Stimulated activated naive B cell treated with anti-CD40 and anti-IgM and Interleukin-4, amounts not matched to agents 10 μg/mL and 1 μg/mL and 100 μg/mL, for 72 hours (primary cell): ENCODE data around the gene ATE1.
"Not testable (repeated sequence)": the region's sequence is repeated elsewhere in the genome, so short reads cannot be mapped to it uniquely, and the experiment has no call there.

Experiments used
- ATAC-seq, 2 donors: fragments of 150-1000 bp; cut with Tn5 transposase; replicated peaks; 2 replicates each; pipeline ENCODE4 v1.10.0; 2021; ENCODE audit warnings: moderate library complexity in 1 of 2
- DNase-seq: peaks from one replicate; pipeline ENCODE4 v3.0.0; 2021
- H3K27ac Mint-ChIP-seq: one replicate; pipeline ENCODE4 v1.8.0; 2022; ENCODE audit warnings: mild to moderate bottlenecking, mixed read lengths
- H3K27me3 Mint-ChIP-seq, 2 donors: one replicate each; pipeline ENCODE4 v1.8.0; 2022; ENCODE audit warnings: mixed read lengths in 2 of 2
- H3K36me3 Mint-ChIP-seq, 2 donors: one replicate each; pipeline ENCODE4 v1.8.0; 2022; ENCODE audit warnings: mixed read lengths in 2 of 2, mild to moderate bottlenecking in 1 of 2
- H3K4me1 Mint-ChIP-seq, 2 donors: one replicate each; pipeline ENCODE4 v1.8.0; 2022; ENCODE audit warnings: mixed read lengths in 2 of 2, mild to moderate bottlenecking in 1 of 2
- H3K4me3 Mint-ChIP-seq, 2 donors: one replicate each; pipeline ENCODE4 v1.8.0; 2022; ENCODE audit warnings: mild to moderate bottlenecking in 2 of 2, mixed read lengths in 2 of 2, moderate library complexity in 1 of 2
- H3K9me3 Mint-ChIP-seq, 2 donors: one replicate each; pipeline ENCODE4 v1.8.0; 2022; ENCODE audit warnings: mixed read lengths in 2 of 2, mild to moderate bottlenecking in 1 of 2

The ATE1 gene

DNA sequence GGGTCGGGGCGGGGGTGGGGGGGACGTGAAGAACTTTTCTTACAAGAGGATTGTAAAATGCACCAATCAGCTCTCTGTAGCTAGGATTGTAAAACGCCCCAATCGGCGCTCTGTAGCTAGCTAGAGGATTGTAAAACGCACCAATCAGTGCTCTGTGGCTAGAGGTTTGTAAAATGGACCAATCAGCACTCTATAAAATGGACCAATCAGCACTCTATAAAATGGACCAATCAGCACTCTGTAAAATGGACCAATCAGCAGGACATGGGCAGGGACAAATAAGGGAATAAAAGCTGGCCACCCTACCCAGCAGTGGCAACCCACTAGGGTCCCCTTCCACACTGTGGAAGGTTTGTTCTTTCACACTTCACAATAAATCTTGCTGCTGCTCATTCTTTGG is 9.0 kb downstream of the ATE1 start:
- not testable (repeated sequence) for DNase-seq, H3K27me3 Mint-ChIP-seq

DNA sequence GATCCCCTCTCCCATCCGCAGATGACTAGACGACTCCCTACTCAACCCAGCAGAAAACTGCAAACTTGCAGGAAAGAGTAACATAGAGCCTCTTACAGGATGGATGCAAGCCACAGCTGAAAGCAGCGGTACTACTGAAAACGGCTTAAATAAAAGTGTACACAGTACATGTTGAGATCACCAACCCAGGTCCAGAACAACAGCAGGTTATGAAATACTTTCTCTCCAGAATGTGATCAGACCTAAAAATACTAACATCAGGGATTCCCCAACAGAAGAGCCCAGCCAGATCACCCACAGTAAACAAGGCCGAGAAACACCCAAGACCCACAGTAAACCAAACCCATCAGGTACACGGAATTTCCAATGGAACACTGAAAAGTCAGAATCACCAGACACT is 13.2 kb downstream of the ATE1 start:
- Mint-ChIP-seq H3K27ac (peak overlapping the region; percentile 26), H3K4me3 (no peak overlapping the region)

More for the DNA sequence above, 9.0 kb downstream of the ATE1 start:
- H3K27ac Mint-ChIP-seq, H3K4me3 Mint-ChIP-seq, ATAC-seq, H3K9me3 Mint-ChIP-seq: not testable (repeated sequence)
- H3K4me1 Mint-ChIP-seq = peaks cover 7 to 13% of the 10 kb centered on the region in 2 donors
- peaks cover 24 to 37% of the 10 kb centered on the region in 2 donors for H3K36me3 Mint-ChIP-seq

DNA sequence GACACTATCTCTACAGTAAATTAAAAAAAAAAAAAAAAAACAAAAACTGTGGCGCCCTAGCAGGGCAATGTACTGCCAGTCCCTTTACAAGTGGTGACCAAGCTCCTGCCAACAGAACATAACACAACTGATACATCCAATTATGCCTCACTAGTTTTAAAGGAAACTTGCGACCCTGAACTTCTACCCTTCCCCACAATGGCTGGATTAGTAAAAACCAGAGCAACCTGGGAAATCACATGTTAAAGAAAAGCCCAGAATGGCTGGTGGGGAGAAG is 16.5 kb downstream of the ATE1 start:
- no peaks in the 10 kb centered on the region for H3K9me3 Mint-ChIP-seq
- H3K4me3 Mint-ChIP-seq = no peak overlapping the region
- DNase-seq (no peak), ATAC-seq (no peak)
- no peak overlapping the region for H3K27ac Mint-ChIP-seq
- peaks cover 30 to 42% of the 10 kb centered on the region in 2 donors for H3K36me3 Mint-ChIP-seq
- H3K27me3 Mint-ChIP-seq = no peaks in the 10 kb centered on the region
- H3K4me1 Mint-ChIP-seq = peaks cover 8 to 12% of the 10 kb centered on the region in 2 donors

More for the DNA sequence above, 13.2 kb downstream of the ATE1 start:
- peaks cover 23 to 38% of the 10 kb centered on the region in 2 donors for H3K36me3 Mint-ChIP-seq
- DNase-seq = no peak
- H3K9me3 Mint-ChIP-seq = no peaks in the 10 kb centered on the region
- ATAC-seq = no peak
- H3K27me3 Mint-ChIP-seq = no peaks in the 10 kb centered on the region
- peaks cover 11 to 12% of the 10 kb centered on the region in 2 donors for H3K4me1 Mint-ChIP-seq

DNA sequence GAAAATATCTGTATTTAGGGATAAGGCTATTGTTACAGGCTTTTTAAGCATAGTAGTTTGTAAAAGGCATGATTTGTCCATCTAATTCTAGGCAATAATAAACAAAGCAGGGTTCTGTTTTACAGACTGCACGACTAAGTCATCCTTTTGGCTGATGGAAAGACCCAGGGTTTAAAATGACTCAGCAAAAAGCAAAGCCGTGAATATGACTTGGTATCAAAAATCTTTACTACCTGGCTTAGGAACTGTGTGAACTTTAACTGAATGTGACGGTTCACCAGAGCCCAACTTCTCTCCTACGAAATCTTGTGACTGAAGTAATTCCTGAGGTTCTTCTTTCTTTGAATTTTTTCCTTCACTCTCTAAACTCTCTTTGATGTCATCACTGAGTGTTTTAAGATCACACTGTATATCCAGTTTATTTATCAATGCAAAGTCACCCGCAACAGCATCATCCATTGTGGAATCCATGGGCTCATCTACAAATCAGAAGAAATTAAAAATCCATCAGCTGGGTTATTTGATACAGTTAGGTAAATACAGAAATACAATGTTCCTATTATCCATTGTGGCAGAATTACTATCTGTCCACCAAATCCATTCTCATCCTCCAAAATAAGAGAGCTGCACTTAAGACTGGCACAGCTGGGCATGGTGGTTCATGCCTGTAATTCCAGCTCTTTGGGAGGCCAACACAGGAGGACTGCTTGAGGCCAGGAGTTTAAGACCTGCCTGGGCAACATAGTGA is 17.0 kb downstream of the ATE1 start:
- Mint-ChIP-seq H3K36me3 (peaks cover 30 to 42% of the 10 kb centered on the region in 2 donors), H3K4me3 (no peak overlapping the region), H3K9me3 (no peaks in the 10 kb centered on the region), H3K4me1 (peaks cover 8 to 12% of the 10 kb centered on the region in 2 donors), H3K27me3 (no peaks in the 10 kb centered on the region), H3K27ac (peak overlapping the region; percentile 86)
- DNase-seq = no peak
- ATAC-seq = no peak

DNA sequence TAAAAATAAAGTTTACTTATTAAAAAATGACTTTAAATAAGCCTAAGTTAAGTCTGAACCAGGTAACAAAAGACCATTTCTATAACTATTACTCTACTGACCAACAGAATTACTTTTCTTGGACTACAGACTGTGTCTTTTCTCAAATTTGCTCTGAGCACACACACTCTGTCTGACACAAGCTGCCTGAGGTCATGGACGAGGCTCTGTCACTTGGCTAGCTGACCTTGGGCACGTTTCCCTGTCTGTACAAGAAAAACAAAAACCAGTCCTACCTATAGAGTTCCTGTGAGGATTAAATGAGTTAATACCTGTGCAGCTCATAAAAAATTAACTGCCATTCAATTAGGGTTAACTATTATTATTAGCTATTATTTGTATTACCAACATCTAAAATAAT is 22.9 kb downstream of the ATE1 start:
- DNase-seq = no peak
- Mint-ChIP-seq H3K36me3 (peaks cover 17 to 30% of the 10 kb centered on the region in 2 donors), H3K9me3 (no peaks in the 10 kb centered on the region), H3K4me3 (no peak overlapping the region), H3K27ac (no peak overlapping the region), H3K27me3 (no peaks in the 10 kb centered on the region), H3K4me1 (no peaks in the 10 kb centered on the region)
- no peak for ATAC-seq

DNA sequence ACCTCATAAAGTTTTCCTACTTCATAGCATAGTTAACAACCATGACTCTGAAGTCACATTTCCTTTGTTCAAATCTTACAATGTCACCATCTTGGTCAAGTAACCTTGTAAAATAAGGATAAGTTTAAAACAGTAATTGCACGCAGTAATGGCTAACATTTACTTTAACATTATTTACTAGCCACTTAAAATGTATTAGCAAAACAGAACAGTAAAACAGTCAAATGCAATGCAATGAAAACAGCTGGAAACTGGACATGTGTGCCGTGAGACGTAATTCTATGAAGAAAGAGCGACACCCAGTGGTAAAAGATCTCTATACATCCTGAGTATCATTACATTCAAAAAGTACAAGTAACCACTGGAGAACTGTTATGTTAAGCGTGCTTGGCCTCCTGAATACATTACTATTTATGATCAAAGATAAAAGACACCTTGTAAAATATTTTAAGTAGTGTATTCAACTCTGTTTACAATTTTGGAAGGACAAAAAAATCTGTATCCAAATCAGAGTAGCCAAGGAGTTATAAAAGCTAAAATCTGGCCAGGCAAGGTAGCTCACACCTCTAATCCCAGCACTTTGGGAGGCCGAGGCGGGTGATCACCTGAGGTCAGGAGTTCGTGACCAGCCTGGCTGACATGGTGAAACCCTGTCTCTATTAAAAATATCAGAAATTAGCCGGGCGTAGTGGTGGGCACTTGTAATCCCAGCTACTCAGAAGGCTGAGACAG is 27.2 kb downstream of the ATE1 start:
- no peak overlapping the region for H3K27ac Mint-ChIP-seq
- H3K36me3 Mint-ChIP-seq = peaks cover 11 to 27% of the 10 kb centered on the region in 2 donors
- no peaks in the 10 kb centered on the region for H3K9me3 Mint-ChIP-seq
- peaks cover 3 to 5% of the 10 kb centered on the region in 2 donors for H3K4me1 Mint-ChIP-seq
- H3K4me3 Mint-ChIP-seq = no peak overlapping the region
- ATAC-seq (peak; percentile 67 to 73), DNase-seq (no peak)
- H3K27me3 Mint-ChIP-seq = no peaks in the 10 kb centered on the region

DNA sequence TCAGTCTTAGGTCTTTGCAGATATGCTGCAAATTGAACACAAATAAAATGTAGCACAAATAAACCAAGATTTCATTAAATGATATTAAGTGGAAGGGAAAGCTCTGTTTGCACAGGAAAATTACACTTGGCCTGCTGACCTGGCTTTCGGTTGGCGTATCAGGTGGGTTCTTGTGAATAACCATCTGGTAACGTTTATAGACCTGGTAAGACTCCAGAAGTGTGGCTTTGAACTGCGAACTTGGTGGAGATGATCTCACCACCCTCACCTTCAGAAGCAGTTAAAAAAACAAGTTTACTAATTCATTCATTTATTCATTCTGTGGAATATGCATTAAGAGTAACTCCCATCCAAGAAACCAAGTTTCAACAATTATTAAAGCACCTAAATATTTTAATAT is 28.1 kb downstream of the ATE1 start:
- ATAC-seq (no peak), DNase-seq (no peak)
- Mint-ChIP-seq H3K27me3 (no peaks in the 10 kb centered on the region), H3K4me3 (no peak overlapping the region), H3K4me1 (peaks cover 3 to 5% of the 10 kb centered on the region in 2 donors), H3K9me3 (no peaks in the 10 kb centered on the region), H3K36me3 (peaks cover 13 to 24% of the 10 kb centered on the region in 2 donors), H3K27ac (no peak overlapping the region)

DNA sequence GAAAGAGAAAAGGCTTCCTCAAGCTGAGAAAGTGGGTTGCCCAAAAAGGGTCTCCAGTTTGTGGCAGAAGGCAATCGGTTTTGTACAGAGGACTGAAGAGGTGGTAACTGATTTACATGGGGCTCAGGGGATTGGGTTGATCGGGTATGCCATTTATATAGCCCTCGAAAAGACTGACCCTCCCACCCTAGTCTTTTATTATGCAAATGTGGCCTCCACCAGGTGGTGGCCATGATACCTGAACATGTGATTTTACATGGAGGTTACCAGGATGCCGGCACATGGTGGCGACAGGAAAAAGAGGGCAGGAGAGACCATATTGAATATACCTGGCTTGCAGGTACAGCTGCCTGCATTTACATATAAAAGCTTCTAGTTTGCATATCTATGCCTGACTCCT is 36.7 kb downstream of the ATE1 start:
- Mint-ChIP-seq H3K36me3 (peaks cover 13 to 19% of the 10 kb centered on the region in 2 donors), H3K27ac (no peak overlapping the region), H3K9me3 (no peaks in the 10 kb centered on the region), H3K27me3 (no peaks in the 10 kb centered on the region), H3K4me3 (no peak overlapping the region), H3K4me1 (no peaks in the 10 kb centered on the region)
- ATAC-seq = no peak
- no peak for DNase-seq

DNA sequence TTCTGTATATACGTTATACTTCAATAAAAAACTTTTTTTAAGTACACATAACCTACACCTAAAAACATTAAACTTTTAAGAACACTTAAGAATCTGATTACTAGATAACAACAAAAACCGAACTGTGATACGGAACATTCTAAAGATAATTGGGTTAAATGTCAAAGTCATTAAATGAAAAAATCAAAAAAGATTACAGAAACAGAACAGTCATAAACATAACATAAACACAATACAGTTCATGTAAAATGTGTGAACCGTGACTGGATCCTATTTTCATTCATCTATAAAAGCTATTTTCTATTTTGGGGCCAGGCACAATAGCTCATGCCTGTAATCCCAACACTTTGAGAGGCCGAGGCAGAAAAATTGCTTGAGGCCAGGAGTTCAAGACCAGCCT is 38.6 kb downstream of the ATE1 start:
- Mint-ChIP-seq H3K4me1 (no peaks in the 10 kb centered on the region), H3K36me3 (peaks cover 9 to 17% of the 10 kb centered on the region in 2 donors), H3K27ac (no peak overlapping the region), H3K4me3 (no peak overlapping the region), H3K27me3 (no peaks in the 10 kb centered on the region), H3K9me3 (no peaks in the 10 kb centered on the region)
- ATAC-seq = no peak
- DNase-seq = no peak

DNA sequence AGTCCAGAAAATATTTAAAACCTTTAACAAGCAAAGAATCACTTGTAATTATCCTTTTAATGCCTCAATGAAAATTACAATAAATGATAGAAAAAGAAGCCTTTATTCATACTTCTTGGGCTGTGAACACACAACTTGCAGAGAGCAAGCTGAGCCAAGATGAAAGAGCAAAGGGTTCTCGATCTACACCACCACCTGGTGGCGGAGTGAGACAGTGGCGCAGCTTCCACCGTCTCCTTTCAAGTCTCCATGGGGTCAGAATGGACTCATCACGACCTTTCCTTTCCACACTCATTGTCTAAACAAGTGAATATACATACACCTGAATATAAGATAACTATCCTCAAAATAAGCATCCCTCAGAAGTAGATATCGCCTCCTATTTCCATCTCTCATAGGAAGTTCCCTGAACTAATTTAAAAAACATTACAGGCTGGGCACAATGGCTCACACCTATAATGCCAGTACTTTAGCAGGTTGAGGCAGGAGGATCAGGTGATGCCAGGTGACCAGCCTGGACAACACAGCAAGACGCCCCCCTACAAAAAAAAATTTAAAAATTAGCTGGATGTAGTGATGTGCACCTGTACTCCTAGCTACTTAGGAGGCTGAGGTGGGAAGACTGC is 40.7 kb downstream of the ATE1 start:
- Mint-ChIP-seq H3K36me3 (peaks cover 3 to 18% of the 10 kb centered on the region in 2 donors), H3K27ac (no peak overlapping the region), H3K27me3 (no peaks in the 10 kb centered on the region), H3K9me3 (no peaks in the 10 kb centered on the region), H3K4me3 (no peak overlapping the region), H3K4me1 (no peaks in the 10 kb centered on the region)
- peak; percentile 3 for DNase-seq
- peak; percentile 72 to 83 for ATAC-seq

DNA sequence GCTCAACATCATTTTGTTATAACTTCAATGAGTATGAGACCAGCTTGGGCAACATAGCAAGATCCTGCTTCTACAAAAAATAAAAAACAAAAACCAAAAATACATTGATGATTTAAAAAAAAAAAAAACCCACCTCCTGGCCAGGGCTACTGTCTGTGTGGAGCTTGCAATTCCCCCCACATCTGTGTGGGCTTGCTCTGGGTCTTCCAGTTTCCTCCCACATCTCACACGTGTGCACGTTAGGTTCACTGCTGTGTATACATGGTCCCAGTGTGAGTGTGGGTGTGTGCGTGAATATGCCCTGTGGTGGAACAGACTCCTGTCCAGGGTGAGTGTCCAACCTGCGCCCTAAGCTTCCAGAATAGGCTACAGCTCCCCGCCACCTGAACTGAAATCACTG is 41.6 kb downstream of the ATE1 start:
- Mint-ChIP-seq H3K27ac (no peak overlapping the region), H3K4me3 (no peak overlapping the region), H3K4me1 (no peaks in the 10 kb centered on the region), H3K27me3 (no peaks in the 10 kb centered on the region), H3K9me3 (no peaks in the 10 kb centered on the region), H3K36me3 (peaks cover 3 to 16% of the 10 kb centered on the region in 2 donors)
- ATAC-seq = no peak
- no peak for DNase-seq

DNA sequence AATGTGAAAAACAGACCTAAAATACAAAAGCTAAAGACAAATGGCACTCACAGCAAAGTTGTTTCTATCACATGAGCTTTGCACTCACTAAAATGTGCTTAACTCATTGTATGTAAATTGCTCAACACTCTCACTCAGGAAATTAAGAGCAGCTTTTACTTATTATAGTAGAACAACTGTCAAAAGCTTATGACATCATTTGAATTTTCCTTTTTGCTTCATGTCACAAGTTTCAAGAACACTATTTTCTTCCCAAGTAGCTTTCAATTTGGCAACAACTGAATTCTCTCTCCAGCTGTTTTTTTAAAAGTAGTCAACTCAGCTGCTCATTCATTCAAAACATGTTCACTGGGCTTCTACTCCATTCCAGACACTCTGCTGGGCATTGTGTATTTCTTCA is 46.9 kb downstream of the ATE1 start:
- Mint-ChIP-seq H3K36me3 (peaks cover 12 to 20% of the 10 kb centered on the region in 2 donors), H3K27me3 (no peaks in the 10 kb centered on the region), H3K27ac (no peak overlapping the region), H3K4me3 (no peak overlapping the region), H3K4me1 (no peaks in the 10 kb centered on the region), H3K9me3 (no peaks in the 10 kb centered on the region)
- no peak for ATAC-seq
- no peak for DNase-seq

DNA sequence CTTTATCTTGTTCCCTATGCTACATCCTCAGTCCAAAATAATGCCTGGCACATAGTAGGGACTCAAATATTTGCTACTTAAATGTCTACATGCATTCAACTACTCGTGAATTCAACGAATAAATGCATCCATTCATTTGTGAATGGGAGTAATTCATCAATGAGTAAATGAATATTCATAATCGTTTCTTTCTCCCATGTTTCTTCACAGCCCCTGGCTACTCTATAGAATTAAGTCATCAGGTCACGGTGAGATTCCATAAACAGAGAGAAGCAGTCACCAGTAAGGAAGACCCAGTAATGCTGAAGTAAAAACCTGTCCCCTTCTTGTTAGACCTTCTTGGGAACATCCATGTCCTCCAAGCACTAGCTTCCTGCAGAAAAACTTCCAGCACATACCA is 48.4 kb downstream of the ATE1 start:
- Mint-ChIP-seq H3K9me3 (no peaks in the 10 kb centered on the region), H3K4me3 (no peak overlapping the region), H3K36me3 (peaks cover 16 to 25% of the 10 kb centered on the region in 2 donors), H3K27ac (no peak overlapping the region), H3K4me1 (no peaks in the 10 kb centered on the region), H3K27me3 (no peaks in the 10 kb centered on the region)
- DNase-seq (no peak), ATAC-seq (no peak)

DNA sequence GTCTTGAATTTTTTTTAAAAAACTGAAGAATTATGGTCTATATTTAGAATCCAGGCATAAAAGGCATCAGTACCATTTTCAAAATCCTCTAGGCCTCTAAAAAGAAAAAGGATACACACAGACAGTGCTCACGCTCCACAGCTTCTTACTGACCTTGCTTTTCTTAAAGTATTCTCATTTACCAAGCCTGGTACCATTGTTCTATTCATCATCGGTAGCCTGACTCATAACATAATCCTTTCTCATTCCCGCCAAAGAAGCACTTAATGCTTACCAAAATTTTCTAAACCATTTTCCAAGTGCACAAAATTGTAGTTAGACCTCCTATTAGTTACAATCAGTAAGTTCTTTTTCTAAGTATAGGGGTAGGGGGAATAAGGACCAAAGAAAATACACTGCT is 54.6 kb downstream of the ATE1 start:
- peaks cover 33 to 36% of the 10 kb centered on the region in 2 donors for H3K36me3 Mint-ChIP-seq
- no peak overlapping the region for H3K27ac Mint-ChIP-seq
- H3K4me3 Mint-ChIP-seq = no peak overlapping the region
- no peak for ATAC-seq
- no peaks in the 10 kb centered on the region for H3K27me3 Mint-ChIP-seq
- DNase-seq = no peak
- H3K9me3 Mint-ChIP-seq = no peaks in the 10 kb centered on the region
- no peaks in the 10 kb centered on the region for H3K4me1 Mint-ChIP-seq

DNA sequence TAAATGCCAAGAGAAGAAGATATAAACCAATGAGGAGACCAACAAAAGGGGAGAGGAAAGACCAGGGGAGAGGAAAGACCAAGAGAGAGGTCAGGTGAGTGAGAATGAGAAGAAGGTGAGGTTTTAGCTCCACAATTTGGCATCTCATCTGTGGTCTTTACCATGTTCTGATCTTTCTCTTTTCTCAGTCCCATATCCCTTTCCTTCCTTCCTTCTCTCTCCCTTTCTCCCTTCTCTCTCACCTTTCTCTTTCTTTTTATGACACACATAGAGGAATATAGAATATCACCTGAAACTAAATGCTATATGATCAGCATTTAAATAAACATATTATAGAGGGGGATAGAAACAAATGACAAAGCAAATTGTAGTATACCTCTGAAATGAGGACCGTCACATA is 57.4 kb downstream of the ATE1 start:
- no peak overlapping the region for H3K4me3 Mint-ChIP-seq
- ATAC-seq (no peak), DNase-seq (no peak)
- H3K36me3 Mint-ChIP-seq = peaks cover 24 to 31% of the 10 kb centered on the region in 2 donors
- no peaks in the 10 kb centered on the region for H3K27me3 Mint-ChIP-seq
- no peaks in the 10 kb centered on the region for H3K4me1 Mint-ChIP-seq
- H3K27ac Mint-ChIP-seq = no peak overlapping the region
- H3K9me3 Mint-ChIP-seq = no peaks in the 10 kb centered on the region
